ENCODE measurements around the gene TPRN. TPM values are rescaled to one million over a fixed set of nuclear protein-coding genes. Genes with fewer than 3 reads are reported as not detected.

TPRN gene
- total and polyA plus RNA-seq, 7 donors: 3.0 to 80.5 (median 4.6) TPM

DNA sequence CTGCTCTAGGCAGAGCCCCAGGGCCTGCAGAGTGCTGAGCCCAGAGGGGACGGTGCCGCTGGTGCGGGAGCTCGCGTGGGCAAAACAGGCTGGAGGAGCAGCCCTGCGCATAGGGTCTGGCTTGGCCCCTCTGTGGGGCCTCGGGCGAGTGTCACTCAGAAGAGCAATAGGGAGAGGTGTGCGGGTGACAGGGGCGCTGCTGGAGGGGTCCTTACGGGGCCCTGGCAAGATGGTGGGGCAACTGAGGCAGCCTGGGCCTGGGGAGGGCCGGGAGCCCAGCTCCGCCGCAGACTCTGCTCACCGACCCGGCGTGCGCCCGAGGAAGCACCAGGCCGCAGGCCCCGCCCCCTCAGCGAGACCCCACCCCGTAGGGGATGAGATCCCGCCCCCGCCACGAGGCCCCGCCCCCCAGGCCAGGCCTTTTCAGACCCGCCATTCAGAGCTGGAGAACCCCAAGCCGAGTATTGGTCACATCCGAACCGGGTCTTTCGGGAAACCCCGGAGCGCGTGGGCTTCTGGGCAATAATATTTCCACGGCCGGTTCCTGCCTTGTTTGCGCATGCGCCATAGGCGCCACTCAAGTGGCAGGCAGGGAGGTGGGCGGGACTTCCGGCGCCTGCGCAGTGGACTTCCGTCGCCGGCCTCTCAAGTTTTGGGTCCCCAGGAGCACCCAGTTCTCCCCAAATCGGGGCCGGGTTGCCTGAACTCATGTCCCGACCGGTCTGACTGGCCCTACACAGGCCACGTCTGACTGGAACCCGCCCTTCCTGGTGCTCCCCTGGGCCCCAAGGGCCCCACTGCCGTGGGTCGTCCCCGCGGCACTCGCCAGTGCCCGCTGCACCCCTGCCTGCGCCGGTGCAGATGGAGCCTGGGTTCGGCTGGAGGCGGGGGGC, 22.8 kb upstream of the TPRN start:
- intact Hi-C loops (cut with DNase I): loop anchor here (1.0 to 5.0 kb wide), 4 partner anchors 17 to 109 kb away; partner anchors contain the start of genes ANAPC2, DPP7, SSNA1 and TUBB4B
- WGBS, 2 donors: 1% methylated on average over 63 of the region's 63 CpGs
- H3K4me1 ChIP-seq: peaks cover 0 to 31% (median 24%) of the 10 kb centered on the region in 4 donors
- TF ChIP-seq EP300 (IDR thresholded peaks at IDR 0.05) (peak in 1 of 4 donors; percentile 64), POLR2A (IDR thresholded peaks at IDR 0.05) (peak; percentile 15 to 19), POLR2AphosphoS5 (IDR thresholded peaks at IDR 0.05) (peak; percentile 50 to 78 (median 71))
- TF ChIP-seq, protein P1, sequence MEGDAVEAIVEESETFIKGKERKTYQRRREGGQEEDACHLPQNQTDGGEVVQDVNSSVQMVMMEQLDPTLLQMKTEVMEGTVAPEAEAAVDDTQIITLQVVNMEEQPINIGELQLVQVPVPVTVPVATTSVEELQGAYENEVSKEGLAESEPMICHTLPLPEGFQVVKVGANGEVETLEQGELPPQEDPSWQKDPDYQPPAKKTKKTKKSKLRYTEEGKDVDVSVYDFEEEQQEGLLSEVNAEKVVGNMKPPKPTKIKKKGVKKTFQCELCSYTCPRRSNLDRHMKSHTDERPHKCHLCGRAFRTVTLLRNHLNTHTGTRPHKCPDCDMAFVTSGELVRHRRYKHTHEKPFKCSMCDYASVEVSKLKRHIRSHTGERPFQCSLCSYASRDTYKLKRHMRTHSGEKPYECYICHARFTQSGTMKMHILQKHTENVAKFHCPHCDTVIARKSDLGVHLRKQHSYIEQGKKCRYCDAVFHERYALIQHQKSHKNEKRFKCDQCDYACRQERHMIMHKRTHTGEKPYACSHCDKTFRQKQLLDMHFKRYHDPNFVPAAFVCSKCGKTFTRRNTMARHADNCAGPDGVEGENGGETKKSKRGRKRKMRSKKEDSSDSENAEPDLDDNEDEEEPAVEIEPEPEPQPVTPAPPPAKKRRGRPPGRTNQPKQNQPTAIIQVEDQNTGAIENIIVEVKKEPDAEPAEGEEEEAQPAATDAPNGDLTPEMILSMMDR (IDR thresholded peaks at IDR 0.05): no peak
- peaks cover under 1 to 4% (median 4%) of the 10 kb centered on the region in 3 donors for H3K27me3 ChIP-seq
- peak; percentile 99 for DNase-seq
- H3K9me3 ChIP-seq: no peaks in the 10 kb centered on the region
- H3K27ac ChIP-seq: peak overlapping the region; percentile 84 to 91 (median 88)
- no peaks in the 10 kb centered on the region for H3K36me3 ChIP-seq
- peak overlapping the region; percentile 54 to 65 (median 60) for H3K4me3 ChIP-seq

DNA sequence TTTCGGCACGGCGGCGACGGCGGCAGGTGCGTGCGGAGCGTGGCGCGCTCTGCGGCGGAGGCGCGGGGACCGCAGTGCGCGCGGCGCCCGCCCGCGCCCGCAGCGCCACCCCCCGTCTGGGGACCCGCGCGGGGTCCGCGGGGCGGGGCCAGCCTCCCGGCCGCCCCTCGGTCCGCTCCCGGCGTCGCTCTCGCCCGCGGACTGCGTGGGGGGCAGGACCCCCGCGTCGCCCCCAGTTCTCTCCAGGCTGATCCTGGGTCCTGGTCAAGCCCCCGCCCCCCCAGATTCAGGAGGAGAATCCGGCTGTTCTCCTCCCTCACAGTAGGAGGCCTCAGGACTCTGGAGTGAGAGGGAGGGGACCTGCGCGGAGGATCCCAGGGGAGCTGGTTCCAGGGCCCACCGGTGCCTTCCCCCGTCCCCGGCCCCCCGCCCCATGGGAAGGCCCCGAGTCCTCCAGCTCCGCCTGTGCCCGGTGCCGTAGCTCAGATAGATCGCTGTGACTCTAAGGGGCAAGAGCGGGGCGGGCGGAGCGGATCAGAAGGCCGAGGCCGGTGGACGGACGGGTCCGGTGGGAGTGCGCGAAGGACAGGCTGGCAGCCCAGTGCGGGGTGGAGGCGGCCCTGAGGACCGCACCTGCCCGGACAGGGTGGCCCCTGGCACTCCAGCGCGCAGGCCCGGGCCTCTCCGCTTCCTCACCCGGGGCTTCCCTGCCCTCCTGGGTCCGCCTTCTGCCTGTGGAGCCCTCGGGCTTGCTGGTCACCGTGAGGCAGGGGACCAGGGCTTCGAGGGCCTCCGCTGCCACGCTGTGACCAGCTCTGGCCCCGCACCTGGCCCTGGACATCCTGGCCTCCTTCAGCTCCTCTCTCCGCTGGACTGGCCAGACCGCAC, 21.9 kb upstream of the TPRN start, which contains the start of gene RNF208:
Gene RNF208 (minus strand): TSS at position 51 of the 888 bp plus-strand sequence. CDS start 1,028 bp downstream, outside the sequence.
- no peaks in the 10 kb centered on the region for H3K27me3 ChIP-seq
- H3K4me1 ChIP-seq: peaks cover 0 to 30% (median 24%) of the 10 kb centered on the region in 4 donors
- no peak for DNase-seq
- intact Hi-C loops (cut with DNase I): loop anchor here (1.0 to 5.0 kb wide), 4 partner anchors 18 to 108 kb away; partner anchors contain the start of genes ANAPC2, DPP7, SSNA1 and TUBB4B
- H3K36me3 ChIP-seq: no peaks in the 10 kb centered on the region
- H3K27ac ChIP-seq: peak within 1 kb of the TSS; percentile 84 to 91 (median 88)
- H3K4me3 ChIP-seq: peak within 1 kb of the TSS; percentile 54 to 65 (median 60)
- TF ChIP-seq POLR2A (IDR thresholded peaks at IDR 0.05): no peak
- WGBS, 2 donors: 2 to 3% methylated on average over 88 of the region's 88 CpGs
- H3K9me3 ChIP-seq: no peaks in the 10 kb centered on the region

DNA sequence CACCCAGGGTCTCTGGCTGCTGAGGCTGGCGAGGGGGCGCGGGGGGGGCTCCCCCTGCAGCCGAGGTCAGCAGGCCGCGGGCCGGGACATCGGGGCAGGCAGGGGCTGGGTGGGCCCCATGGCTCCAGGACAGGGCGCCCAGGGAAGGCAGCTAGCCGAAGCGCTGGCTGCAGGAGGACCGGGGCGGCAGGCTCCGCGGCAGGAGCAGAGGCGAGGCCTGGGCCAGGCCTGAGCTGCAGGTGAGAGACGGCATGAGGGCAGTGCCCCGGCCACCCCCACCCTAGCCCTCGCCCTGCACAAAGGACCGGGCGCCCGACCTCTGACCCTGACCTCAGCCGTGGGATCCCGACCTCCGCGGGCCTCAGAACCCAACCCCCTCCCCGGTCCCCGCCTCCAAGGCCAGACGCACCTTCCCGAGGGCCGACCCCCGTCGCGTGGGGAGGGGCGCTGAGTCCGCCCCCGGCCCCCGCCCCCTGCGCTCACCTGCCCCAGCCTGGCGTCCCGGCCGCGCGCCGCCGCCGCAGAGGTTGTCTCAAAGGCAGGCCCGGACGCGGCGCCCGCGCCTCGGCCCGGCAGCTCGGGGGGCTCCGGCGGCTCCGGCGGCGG, 21.1 kb upstream of the TPRN start:
- peak overlapping the region; percentile 37 to 65 (median 60) for H3K4me3 ChIP-seq
- intact Hi-C loops (cut with DNase I): loop anchor here (2.0 to 5.0 kb wide), 3 partner anchors 19 to 107 kb away; partner anchors contain the start of genes ANAPC2, DPP7, SSNA1 and TUBB4B
- DNase-seq: no peak
- WGBS, 2 donors: 4 to 8% methylated on average over 61 of the region's 61 CpGs
- H3K27ac ChIP-seq: peak overlapping the region in 1 of 4 donors; percentile 31
- H3K9me3 ChIP-seq: no peaks in the 10 kb centered on the region
- no peaks in the 10 kb centered on the region for H3K36me3 ChIP-seq
- H3K4me1 ChIP-seq: peaks cover 0 to 31% (median 24%) of the 10 kb centered on the region in 4 donors
- no peak for TF ChIP-seq POLR2A (IDR thresholded peaks at IDR 0.05)
- TF ChIP-seq EP300 (IDR thresholded peaks at IDR 0.05): no peak
- TF ChIP-seq POLR2AphosphoS5 (IDR thresholded peaks at IDR 0.05): no peak
- TF ChIP-seq, protein P1 (IDR thresholded peaks at IDR 0.05): no peak
- no peaks in the 10 kb centered on the region for H3K27me3 ChIP-seq

- TF ChIP-seq, protein P1 (IDR thresholded peaks at IDR 0.05): no peak
- TF ChIP-seq POLR2AphosphoS5 (IDR thresholded peaks at IDR 0.05): no peak
- TF ChIP-seq EP300 (IDR thresholded peaks at IDR 0.05): no peak
- TF ChIP-seq POLR2A (IDR thresholded peaks at IDR 0.05): no peak
- Histone ChIP-seq H3K27ac (no peak overlapping the region), H3K36me3 (peaks cover 0 to 4% (median 0%) of the 10 kb centered on the region in 4 donors), H3K27me3 (no peaks in the 10 kb centered on the region), H3K4me3 (peak overlapping the region; percentile 37 to 65 (median 60)), H3K9me3 (no peaks in the 10 kb centered on the region), H3K4me1 (peaks cover 0 to 31% (median 24%) of the 10 kb centered on the region in 4 donors)
- no peak for DNase-seq
- 77 to 86% methylated on average over 14 of the region's 14 CpGs for WGBS, 2 donors
- intact Hi-C loops (cut with DNase I): loop anchor here (5.0 kb wide), 1 partner anchor 34 kb away; the partner anchor contains the start of genes ANAPC2 and SSNA1
Observed at GRCh38 chr9:137221095-137221505, 20.6 kb upstream of the TPRN start.

Measured in sigmoid colon (tissue), 7 donors.